K562 (cell line): Measurements from ENCODE around the gene COL15A1. TPM values are rescaled to one million over a fixed set of nuclear protein-coding genes. Genes with fewer than 3 reads are reported as not detected.
A peak's percentile ranks its signal among the peaks of the same experiment; 100 is the strongest.

Source experiments
- CTBP1 ChIP-seq: fragments of 450-650 bp; IDR thresholded peaks from 2 replicates; pipeline ENCODE4 v1.6.1; 2016; ENCODE audit warnings: borderline replicate concordance
- DEAF1 ChIP-seq: fragments of 450-650 bp; formaldehyde crosslinking; IDR thresholded peaks from 2 replicates; pipeline ENCODE4 v1.4.0; 2020; ENCODE audit warnings: mild to moderate bottlenecking, moderate library complexity
- KDM1A ChIP-seq, 2 experiments: fragments of 450-650 bp; IDR thresholded peaks; 2 replicates each; pipeline ENCODE4 v1.6.1; 2016; ENCODE audit warnings: mild to moderate bottlenecking in 2 of 2
- MAFK ChIP-seq: IDR thresholded peaks from 2 replicates; pipeline ENCODE4 v1.6.1; 2011; ENCODE audit warnings: low read length, improper control_type of control experiment
- MEIS2 ChIP-seq: fragments of 450-650 bp; IDR thresholded peaks from 2 replicates; pipeline ENCODE4 v1.6.1; 2014; ENCODE audit warnings: mild to moderate bottlenecking; ENCODE audit not compliant: partially characterized antibody
- PBX2 ChIP-seq, 2 experiments: IDR thresholded peaks in 1 of 2; conservative IDR thresholded peaks in 1 of 2; 2 replicates each; pipeline ENCODE4 v1.6.1; 2016; ENCODE audit warnings: low read depth in 2 of 2, mild to moderate bottlenecking in 1 of 2, missing compliant biosample characterization in 1 of 2, missing genetic modification characterization in 1 of 2, moderate library complexity in 1 of 2
- REST ChIP-seq, 2 experiments: fragments of 450-650 bp; formaldehyde crosslinking in 1 of 2; IDR thresholded peaks; 2 replicates each; pipeline versions ENCODE4 v1.4.0 to v1.6.1; 2014 to 2020; ENCODE audit warnings: mild to moderate bottlenecking in 2 of 2, borderline replicate concordance in 1 of 2, low read depth in 1 of 2
- ZNF3 ChIP-seq: fragments of 250-450 bp; sonication (Bioruptor Pico); IDR thresholded peaks from 2 replicates; pipeline ENCODE4 v1.5.0; 2021; ENCODE audit warnings: mild to moderate bottlenecking, moderate library complexity
- polyA plus RNA-seq, 8 experiments: library from polyadenylated mRNA; depleted of rRNA in 4 of 8; stranded (reverse) in 5 of 8; unstranded in 3 of 8; fragments of >200 nt; fragmentation: Nextera tagmentation in 2 of 8; fragmentation: Illumina TruSeq in 1 of 8; extraction: Ambion mirVana in 2 of 8; extraction: Trizol in 1 of 8; gene quantifications; 2 replicates each; pipeline versions ENCODE4 v1.2.1 to v1.2.3, GENCODE V29; 2011 to 2014; ENCODE audit warnings: inconsistent platforms in 1 of 8, missing spikeins in 1 of 8
- total RNA-seq, 7 experiments: library from RNA; depleted of rRNA in 6 of 7; stranded (reverse); fragments of >200 nt in 6 of 7; fragmentation: Illumina TruSeq in 2 of 7; extraction: Trizol in 2 of 7; gene quantifications; 2 replicates each; pipeline versions ENCODE4 v1.2.1 to v1.2.3, GENCODE V29; 2011 to 2021; ENCODE audit warnings: low replicate concordance in 1 of 7

The COL15A1 gene
- total and polyA plus RNA-seq, 9 of the 15 experiments (the other 6 are each of a cell fraction or from before 2014, with no cell fraction given) = 0.46 to 5.1 (median 2.6) TPM

GRCh38 chr9:98903961-98904411 is 39.7 kb upstream of the COL15A1 start (continued):
- peak; percentile 78 for TF ChIP-seq REST (IDR thresholded peaks at IDR 0.05; ENCODE audit: borderline replicate concordance)
- no peak for TF ChIP-seq REST (CRISPR knock-in tag; IDR thresholded peaks at IDR 0.05; ENCODE audit: low read depth)
- TF ChIP-seq ZNF3 (CRISPR knock-in tag) = peak; percentile 96
- TF ChIP-seq DEAF1 (CRISPR knock-in tag) = peak; percentile 46; the same call in 1 of the 2 replicates
- 0 out of 2 replicates have a peak, but pooled peaks have one; percentile 28 for TF ChIP-seq CTBP1
- TF ChIP-seq KDM1A (IDR thresholded peaks at IDR 0.05) = no peak
- no peak for TF ChIP-seq PBX2 (CRISPR knock-in tag; IDR thresholded peaks at IDR 0.05; ENCODE audit: low read depth)
- TF ChIP-seq PBX2 (tag; conservative IDR thresholded peaks at IDR 0.05; ENCODE audit: low read depth) = 0 out of 2 replicates have a peak, but pooled peaks have one; percentile 21
- peak; percentile 55 for TF ChIP-seq MEIS2
- TF ChIP-seq MAFK = no peak
- TF ChIP-seq, all 486 proteins: peak for 12
